Smooth muscle cell (in vitro differentiated cells): ENCODE data around the gene KCNIP2. TPM values are rescaled to one million over a fixed set of nuclear protein-coding genes. Genes with fewer than 3 reads are reported as not detected.

Source experiments
- DNase-seq: peaks from one replicate; lab custom pipeline; 2025; ENCODE audit not compliant: unreplicated experiment; lab: John Stamatoyannopoulos, UW
- H2AFZ ChIP-seq: fragments of 200-600 bp; sonication (generic); 2 replicates; pipeline ENCODE4 v1.6.0; 2016; ENCODE audit warnings: antibody characterized with exemption, low read depth, mild to moderate bottlenecking
- H3F3A ChIP-seq: fragments of 200-600 bp; sonication (generic); 2 replicates; pipeline ENCODE4 v1.6.0; 2017; ENCODE audit warnings: antibody characterized with exemption, low read depth
- H3K27ac ChIP-seq: fragments of 200-600 bp; sonication (generic); 2 replicates; pipeline ENCODE4 v1.5.1; 2016; ENCODE audit warnings: low read depth, mild to moderate bottlenecking
- H3K27me3 ChIP-seq: fragments of 200-600 bp; sonication (generic); 2 replicates; pipeline ENCODE4 v1.6.1; 2016; ENCODE audit warnings: low read depth, mild to moderate bottlenecking
- H3K36me3 ChIP-seq: fragments of 200-600 bp; sonication (generic); 2 replicates; pipeline ENCODE4 v1.5.1; 2016; ENCODE audit warnings: low read depth
- H3K4me1 ChIP-seq: fragments of 200-600 bp; sonication (generic); 2 replicates; pipeline ENCODE4 v1.5.1; 2016; ENCODE audit warnings: low read depth
- H3K4me2 ChIP-seq: fragments of 200-600 bp; sonication (generic); 2 replicates; pipeline ENCODE4 v1.6.0; 2016; ENCODE audit warnings: mild to moderate bottlenecking
- H3K4me3 ChIP-seq: fragments of 200-600 bp; sonication (generic); 2 replicates; pipeline ENCODE4 v1.5.1; 2016; ENCODE audit warnings: mild to moderate bottlenecking
- H3K79me2 ChIP-seq: fragments of 200-600 bp; sonication (generic); 2 replicates; pipeline ENCODE4 v1.6.0; 2016; ENCODE audit warnings: low read depth, mild to moderate bottlenecking
- H3K9ac ChIP-seq: fragments of 200-600 bp; sonication (generic); 2 replicates; pipeline ENCODE4 v1.6.0; 2016; ENCODE audit warnings: low read depth
- H3K9me3 ChIP-seq: fragments of 200-600 bp; sonication (generic); replicated peaks from 2 replicates; pipeline ENCODE4 v1.5.1; 2016; ENCODE audit warnings: low read depth
- H4K20me1 ChIP-seq: fragments of 200-600 bp; sonication (generic); 2 replicates; pipeline ENCODE4 v1.6.0; 2016; ENCODE audit warnings: low read depth
- CTCF ChIP-seq: fragments of 200-600 bp; sonication (generic); IDR thresholded peaks from 2 replicates; pipeline ENCODE4 v1.5.1; 2017; ENCODE audit warnings: borderline replicate concordance, mild to moderate bottlenecking, antibody characterized with exemption; ENCODE audit not compliant: insufficient read depth, poor library complexity, severe bottlenecking
- WGBS: methylation state at CpG from one replicate; pipeline ENCODE4 v1.1.7; 2016; ENCODE audit warnings: low lambda C conversion rate; 5-methylcytosine and 5-hydroxymethylcytosine counted together
- polyA plus RNA-seq: library from polyadenylated mRNA; unstranded; fragments of >200 nt; fragmentation: Nextera tagmentation; extraction: Ambion mirVana; gene quantifications from 2 replicates; pipeline ENCODE4 v1.2.1, GENCODE V29; 2016
- total RNA-seq: library from RNA; depleted of rRNA; stranded (reverse); fragments of >200 nt; gene quantifications from 2 replicates; pipeline ENCODE4 v1.2.3, GENCODE V29; 2014

Gene KCNIP2
- total and polyA plus RNA-seq, 2 experiments from 2014 or later, result 0.87 to 3.9 TPM

GRCh38 chr10:101833466-101833865 is 10.1 kb downstream of the KCNIP2 start:
- no peak for DNase-seq
- Histone ChIP-seq H3K4me2 (no peak overlapping the region), H3K36me3 (no peaks in the 10 kb centered on the region), H3K27me3 (no peaks in the 10 kb centered on the region), H3K9ac (no peak overlapping the region), H3F3A (no peaks in the 10 kb centered on the region), H3K79me2 (no peaks in the 10 kb centered on the region), H4K20me1 (peaks cover 14% of the 10 kb centered on the region), H3K4me3 (no peak overlapping the region), H3K9me3 (no peaks in the 10 kb centered on the region), H3K27ac (no peak overlapping the region), H3K4me1 (peaks cover 10% of the 10 kb centered on the region), H2AFZ (no peak overlapping the region)
- no peak for TF ChIP-seq CTCF
- WGBS, result 100% methylated on average over 1 of the region's 1 CpG

- Histone ChIP-seq H3K27me3 (no peaks in the 10 kb centered on the region), H3K27ac (no peak overlapping the region), H3K36me3 (no peaks in the 10 kb centered on the region), H3K79me2 (no peaks in the 10 kb centered on the region), H3K9me3 (no peaks in the 10 kb centered on the region), H3K4me1 (peaks cover 10% of the 10 kb centered on the region), H3K4me2 (no peak overlapping the region), H3K9ac (no peak overlapping the region), H3K4me3 (no peak overlapping the region), H4K20me1 (peaks cover 5% of the 10 kb centered on the region), H3F3A (no peaks in the 10 kb centered on the region), H2AFZ (no peak overlapping the region)
- no peak for TF ChIP-seq CTCF
- WGBS, result 95% methylated on average over 4 of the region's 4 CpGs
- DNase-seq, result no peak
Measured at GRCh38 chr10:101832325-101832771, 11.3 kb downstream of the KCNIP2 start.

GRCh38 chr10:101831169-101831811 is 12.3 kb downstream of the KCNIP2 start:
- Histone ChIP-seq H3K4me3 (peak overlapping the region; percentile 56), H3K9ac (no peak overlapping the region), H3K79me2 (no peaks in the 10 kb centered on the region), H3F3A (no peaks in the 10 kb centered on the region), H3K4me1 (peaks cover 10% of the 10 kb centered on the region), H3K27ac (no peak overlapping the region), H2AFZ (no peak overlapping the region), H3K36me3 (no peaks in the 10 kb centered on the region), H3K4me2 (peak overlapping the region; percentile 82), H3K9me3 (no peaks in the 10 kb centered on the region), H4K20me1 (peaks cover 1% of the 10 kb centered on the region), H3K27me3 (no peaks in the 10 kb centered on the region)
- TF ChIP-seq CTCF, result no peak
- DNase-seq, result no peak
- 87% methylated on average over 9 of the region's 9 CpGs for WGBS
